D721Med (cell line): ENCODE results near the gene GRID2.

Experiments
- DNase-seq: peaks from one replicate; pipeline ENCODE4 v3.0.0; 2011; ENCODE audit warnings: low spot score; ENCODE audit not compliant: insufficient read length
- FAIRE-seq: peaks from 2 replicates; lab custom pipeline; 2011; peaks lifted over from hg19 to GRCh38; lab: Jason Lieb, UNC
- TF ChIP-seq, protein P1 (sequence below): IDR thresholded peaks from 2 replicates; pipeline ENCODE4 v1.5.1; 2012; ENCODE audit warnings: mild to moderate bottlenecking, control low read depth; ENCODE audit not compliant: insufficient read depth; ENCODE audit errors: missing control alignments

Gene GRID2

DNA sequence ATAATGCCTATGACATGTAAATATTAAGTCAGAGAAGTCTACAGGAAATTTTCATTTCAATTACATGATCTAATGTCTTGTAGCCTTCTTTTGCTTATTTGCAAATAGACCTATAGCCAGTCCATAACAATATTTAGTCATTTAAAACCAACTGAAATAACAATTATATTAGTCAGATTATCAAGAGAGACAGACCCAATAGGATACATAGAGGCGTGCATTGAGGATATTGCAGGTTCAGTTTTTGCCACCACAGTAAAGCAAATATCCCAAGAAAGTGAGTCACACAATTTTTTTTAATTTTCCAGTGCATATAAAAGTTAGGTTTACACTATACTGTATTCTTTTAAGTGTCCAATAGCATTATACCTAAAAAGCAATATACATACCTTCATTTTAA lies 1175.0 kb downstream of the GRID2 start:
- TF ChIP-seq, protein P1, sequence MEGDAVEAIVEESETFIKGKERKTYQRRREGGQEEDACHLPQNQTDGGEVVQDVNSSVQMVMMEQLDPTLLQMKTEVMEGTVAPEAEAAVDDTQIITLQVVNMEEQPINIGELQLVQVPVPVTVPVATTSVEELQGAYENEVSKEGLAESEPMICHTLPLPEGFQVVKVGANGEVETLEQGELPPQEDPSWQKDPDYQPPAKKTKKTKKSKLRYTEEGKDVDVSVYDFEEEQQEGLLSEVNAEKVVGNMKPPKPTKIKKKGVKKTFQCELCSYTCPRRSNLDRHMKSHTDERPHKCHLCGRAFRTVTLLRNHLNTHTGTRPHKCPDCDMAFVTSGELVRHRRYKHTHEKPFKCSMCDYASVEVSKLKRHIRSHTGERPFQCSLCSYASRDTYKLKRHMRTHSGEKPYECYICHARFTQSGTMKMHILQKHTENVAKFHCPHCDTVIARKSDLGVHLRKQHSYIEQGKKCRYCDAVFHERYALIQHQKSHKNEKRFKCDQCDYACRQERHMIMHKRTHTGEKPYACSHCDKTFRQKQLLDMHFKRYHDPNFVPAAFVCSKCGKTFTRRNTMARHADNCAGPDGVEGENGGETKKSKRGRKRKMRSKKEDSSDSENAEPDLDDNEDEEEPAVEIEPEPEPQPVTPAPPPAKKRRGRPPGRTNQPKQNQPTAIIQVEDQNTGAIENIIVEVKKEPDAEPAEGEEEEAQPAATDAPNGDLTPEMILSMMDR, result no peak
- DNase-seq (no peak), FAIRE-seq (no peak)

DNA sequence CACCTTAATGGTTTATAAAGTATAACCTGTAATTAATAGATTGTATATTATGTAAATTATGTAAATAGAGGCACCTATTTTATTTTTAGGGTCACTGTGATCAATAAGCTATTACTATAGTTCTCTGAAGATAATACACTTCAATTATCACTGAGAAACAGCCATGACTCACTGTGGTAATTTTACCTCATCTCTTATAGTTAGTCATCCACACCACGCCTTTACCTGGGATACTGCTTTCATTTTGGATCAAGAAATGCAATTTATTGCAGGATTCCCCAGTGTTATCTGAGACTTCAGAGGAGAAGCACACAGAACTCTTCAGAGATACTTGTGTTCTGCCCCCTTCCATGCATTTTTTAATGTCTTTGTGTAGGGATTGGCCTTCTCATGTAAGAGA lies 1176.7 kb downstream of the GRID2 start:
- DNase-seq, result no peak
- FAIRE-seq, result no peak
- TF ChIP-seq, protein P1, result no peak

DNA sequence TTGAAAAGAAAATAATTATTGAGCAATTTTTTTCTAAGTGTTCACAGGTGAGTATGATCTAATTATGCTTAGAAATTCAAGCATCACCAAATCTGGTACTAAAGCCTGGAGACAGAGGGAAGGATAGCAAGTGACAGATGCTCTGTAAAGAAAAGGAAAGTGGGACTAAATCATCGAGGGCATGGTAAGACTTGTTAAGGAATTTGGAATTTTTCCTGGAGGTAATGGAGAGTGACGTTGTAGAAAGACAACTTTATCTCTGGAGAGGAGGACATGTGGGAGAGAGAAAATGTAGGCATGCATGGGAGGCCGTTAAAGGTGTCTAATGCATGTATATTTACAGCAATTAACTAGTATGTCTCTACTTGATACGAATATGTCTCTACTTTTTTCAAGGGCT lies 1191.6 kb downstream of the GRID2 start:
- FAIRE-seq (no peak), DNase-seq (no peak)
- TF ChIP-seq, protein P1, result no peak

DNA sequence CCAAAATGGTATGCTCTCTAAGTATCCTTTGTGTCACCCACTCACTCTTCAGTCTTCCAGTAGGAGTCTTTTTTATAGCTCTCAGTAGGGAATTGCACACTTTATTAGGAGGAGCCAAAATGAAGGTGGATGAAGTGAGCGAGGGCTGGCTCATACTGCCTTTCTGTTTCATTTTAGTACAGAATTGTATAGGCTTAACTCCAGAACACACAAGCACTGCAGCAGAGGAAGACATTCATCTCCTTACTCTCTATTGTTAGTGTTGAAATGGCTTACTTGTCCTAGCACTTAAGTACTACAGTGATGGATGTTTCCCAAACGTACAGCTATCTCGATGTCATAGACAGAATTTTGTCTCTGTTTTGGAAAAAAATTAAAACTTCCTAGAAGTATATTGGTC lies 1197.5 kb downstream of the GRID2 start:
- FAIRE-seq (no peak), DNase-seq (no peak)
- TF ChIP-seq, protein P1, result no peak

DNA sequence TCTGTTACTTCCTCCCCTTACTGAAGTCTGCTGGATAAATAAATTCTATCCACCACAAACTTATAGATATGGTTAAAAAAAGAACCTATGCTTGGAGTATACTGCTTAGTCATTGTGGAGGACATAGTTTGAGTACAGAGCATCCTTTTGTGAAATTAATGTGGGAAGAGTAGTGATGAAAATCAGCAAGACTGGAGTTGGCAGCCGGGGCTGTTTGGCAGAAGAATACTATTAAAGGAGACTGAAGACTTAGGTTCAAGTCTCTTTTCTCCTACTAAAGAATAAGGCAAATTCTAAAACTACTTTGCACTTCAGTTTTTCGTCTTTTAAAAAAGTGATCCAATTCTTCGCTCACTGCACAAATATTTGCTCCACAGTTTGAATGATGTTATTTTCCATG lies 1198.2 kb downstream of the GRID2 start:
- FAIRE-seq, result no peak
- DNase-seq, result no peak
- TF ChIP-seq, protein P1, result no peak

DNA sequence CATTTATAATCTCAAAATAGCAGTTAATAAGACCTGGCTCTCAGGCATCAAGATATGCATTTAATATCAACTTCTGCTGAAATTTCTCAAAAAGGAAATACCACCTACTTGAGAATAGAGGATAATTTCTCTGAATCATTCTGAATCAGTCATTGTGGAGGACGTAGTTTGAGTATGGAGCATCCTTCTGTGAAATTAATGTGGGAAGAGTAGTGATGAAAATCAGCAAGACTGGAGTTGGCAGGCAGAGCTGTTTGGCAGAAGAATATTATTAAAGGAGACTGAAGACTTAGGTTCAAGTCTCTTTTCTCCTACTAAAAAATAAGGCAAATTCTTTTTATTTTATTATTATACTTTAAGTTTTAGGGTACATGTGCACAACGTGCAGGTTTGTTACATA lies 1199.2 kb downstream of the GRID2 start:
- FAIRE-seq, result no peak
- DNase-seq, result no peak
- TF ChIP-seq, protein P1, result no peak

DNA sequence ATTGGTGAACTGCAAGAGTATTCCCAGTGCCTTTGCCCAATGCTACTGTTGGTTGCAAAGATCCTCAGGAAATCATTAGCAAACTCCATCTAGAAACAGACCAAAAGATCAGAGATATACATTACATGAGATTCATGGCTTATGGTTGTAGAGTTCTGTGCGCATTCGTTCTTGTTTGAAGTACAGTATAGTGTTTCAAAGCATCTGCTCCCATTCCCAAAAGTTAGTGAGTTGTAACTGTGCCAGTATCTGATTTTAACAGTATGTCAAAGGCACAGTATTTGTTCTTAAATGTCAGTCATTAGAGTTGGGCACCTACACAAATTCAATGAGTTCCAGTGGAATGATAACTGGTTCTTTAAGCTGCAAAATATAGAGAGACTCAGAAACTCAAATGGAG lies 1210.1 kb downstream of the GRID2 start:
- TF ChIP-seq, protein P1, result no peak
- FAIRE-seq, result no peak
- DNase-seq, result no peak
